ENCODE results near the gene CFAP91. TPM values are rescaled to one million over a fixed set of nuclear protein-coding genes. Genes with fewer than 3 reads are reported as not detected.

The CFAP91 gene
- total RNA-seq, 1 experiment from 2014 or later: 0.90 TPM

GRCh38 chr3:119673875-119674274, 28.9 kb upstream of the CFAP91 start:
- no peak for DNase-seq (ENCODE audit: low read depth, low spot score)
- TF ChIP-seq POLR2AphosphoS5 (IDR thresholded peaks at IDR 0.05; ENCODE audit: low read depth, low read length) (no peak), TCF7L2 (IDR thresholded peaks at IDR 0.05; ENCODE audit: low read depth, low read length) (no peak), SIN3A (IDR thresholded peaks at IDR 0.05; ENCODE audit: borderline replicate concordance, insufficient read depth, low read depth, low read length) (no peak), REST (IDR thresholded peaks at IDR 0.05; ENCODE audit: insufficient read depth in 1 of 2, low read depth in 2 of 2, low read length in 1 of 2) (no peak), CTCF (IDR thresholded peaks at IDR 0.05) (no peak)
- in situ Hi-C loops (cut with HindIII; ENCODE audit: low pct_unique_long_range_greater_than_20kb, low sequenced_read_pairs) (no loop called here), intact Hi-C loops (cut with micrococcal nuclease; ENCODE audit: unreplicated experiment) (no loop called here)
- CTCF ChIA-PET: no interaction called here
- no peaks in the 10 kb centered on the region for H3K9me3 ChIP-seq (ENCODE audit: control insufficient read depth, insufficient read depth, low read depth, low read length)
- peaks cover 18% of the 10 kb centered on the region for H3K4me1 ChIP-seq (ENCODE audit: control insufficient read depth, insufficient read depth, low read length)
- no peaks in the 10 kb centered on the region for H3K27me3 ChIP-seq (ENCODE audit: control insufficient read depth, insufficient read depth, low read length)
- POLR2A ChIA-PET: no interaction called here
- BruUV-seq (replicated peaks): no TSS peak
- no peak overlapping the region for H3K4me3 ChIP-seq (ENCODE audit: low read depth in 2 of 2, low read length in 2 of 2)
- no peak overlapping the region for H3K27ac ChIP-seq (ENCODE audit: low read length)
- no peak for ATAC-seq
- peaks cover 38% of the 10 kb centered on the region for H3K36me3 ChIP-seq (ENCODE audit: control insufficient read depth, insufficient read depth, low read length)

GRCh38 chr3:119675188-119675874, 27.5 kb upstream of the CFAP91 start:
- in situ Hi-C loops (cut with HindIII; ENCODE audit: low pct_unique_long_range_greater_than_20kb, low sequenced_read_pairs) (no loop called here), intact Hi-C loops (cut with micrococcal nuclease; ENCODE audit: unreplicated experiment) (no loop called here)
- no peak for ATAC-seq
- Histone ChIP-seq H3K9me3 (ENCODE audit: control insufficient read depth, insufficient read depth, low read depth, low read length) (no peaks in the 10 kb centered on the region), H3K27me3 (ENCODE audit: control insufficient read depth, insufficient read depth, low read length) (no peaks in the 10 kb centered on the region), H3K4me1 (ENCODE audit: control insufficient read depth, insufficient read depth, low read length) (peaks cover 15% of the 10 kb centered on the region), H3K4me3 (ENCODE audit: low read depth in 2 of 2, low read length in 2 of 2) (no peak overlapping the region), H3K27ac (ENCODE audit: low read length) (peak overlapping the region; percentile 98), H3K36me3 (ENCODE audit: control insufficient read depth, insufficient read depth, low read length) (peaks cover 26% of the 10 kb centered on the region)
- TF ChIP-seq TCF7L2 (IDR thresholded peaks at IDR 0.05; ENCODE audit: low read depth, low read length): no peak
- no peak for TF ChIP-seq CTCF (IDR thresholded peaks at IDR 0.05)
- no peak for TF ChIP-seq REST (IDR thresholded peaks at IDR 0.05; ENCODE audit: insufficient read depth in 1 of 2, low read depth in 2 of 2, low read length in 1 of 2)
- POLR2A ChIA-PET: no interaction called here
- CTCF ChIA-PET: interaction anchor here (0.5 to 0.6 kb wide), 2 partner anchors 115 to 506 kb away, joined by 7 to 9 read pairs; no protein-coding TSS in a partner anchor
- BruUV-seq (replicated peaks): no TSS peak
- DNase-seq (ENCODE audit: low read depth, low spot score): no peak
